ENCODE data around the gene TMEM178B. TPM values are rescaled to one million over a fixed set of nuclear protein-coding genes. Genes with fewer than 3 reads are reported as not detected.

TMEM178B gene
- total RNA-seq, 1 donor from 2014 or later, result 19.7 TPM

DNA sequence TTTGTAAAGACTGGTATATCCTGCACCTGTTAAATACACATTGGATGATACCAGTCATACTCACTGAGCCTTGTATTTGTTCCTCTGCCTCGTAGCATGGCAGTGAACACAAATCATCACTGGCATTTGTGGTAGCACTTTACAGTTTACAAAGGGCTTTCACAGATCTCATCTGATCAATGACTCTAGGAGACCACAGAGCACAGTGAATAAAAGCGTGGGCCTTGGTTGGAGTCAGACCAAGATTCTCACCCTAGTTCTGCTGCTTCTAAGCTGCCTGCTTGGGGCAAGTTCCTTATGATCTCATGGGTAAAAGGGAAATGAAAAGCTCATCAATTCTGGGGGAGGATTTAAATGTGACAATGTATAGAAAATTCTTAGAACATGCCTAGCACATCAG, 347.4 kb downstream of the TMEM178B start:
- Mint-ChIP-seq H3K9me3 (peaks cover 4% of the 10 kb centered on the region), H3K36me3 (ENCODE audit: low read depth) (no peaks in the 10 kb centered on the region), H3K4me1 (no peaks in the 10 kb centered on the region), H3K4me3 (no peak overlapping the region), H3K27ac (ENCODE audit: unreplicated experiment) (no peak overlapping the region), H3K27me3 (ENCODE audit: low read depth) (no peaks in the 10 kb centered on the region)
- DNase-seq (ENCODE audit: low read depth, low spot score), result no peak
- TF ChIP-seq CTCF (conservative IDR thresholded peaks at IDR 0.05), result no peak

DNA sequence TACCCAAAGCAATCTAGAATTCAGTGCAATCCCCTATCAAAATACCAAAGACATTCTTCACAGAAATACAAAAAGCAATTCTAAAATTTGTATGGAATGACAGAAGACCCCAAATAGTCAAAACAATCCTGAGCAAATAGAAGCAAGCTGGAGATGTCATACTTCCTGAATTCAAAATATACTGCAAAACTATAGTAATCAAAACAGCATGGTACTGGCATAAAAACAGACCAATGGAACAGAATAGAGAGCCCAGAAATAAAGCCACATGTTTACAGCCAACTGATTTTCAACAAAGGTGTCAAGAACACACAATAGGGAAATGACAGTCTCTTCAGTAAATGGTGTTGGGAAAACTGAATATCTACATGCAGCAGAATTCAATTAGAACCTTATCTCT, 353.3 kb downstream of the TMEM178B start:
- H3K27ac Mint-ChIP-seq (ENCODE audit: unreplicated experiment), result no peak overlapping the region

GRCh38 chr7:141430455-141431139, 356.7 kb downstream of the TMEM178B start:
- peaks cover 6% of the 10 kb centered on the region for H3K9me3 Mint-ChIP-seq
- H3K36me3 Mint-ChIP-seq (ENCODE audit: low read depth), result peaks cover 6% of the 10 kb centered on the region
- H3K27ac Mint-ChIP-seq (ENCODE audit: unreplicated experiment), result no peak overlapping the region
- TF ChIP-seq CTCF (conservative IDR thresholded peaks at IDR 0.05), result no peak
- DNase-seq (ENCODE audit: low read depth, low spot score), result no peak
- H3K4me1 Mint-ChIP-seq, result peaks cover 39% of the 10 kb centered on the region
- H3K27me3 Mint-ChIP-seq (ENCODE audit: low read depth), result peaks cover 2% of the 10 kb centered on the region
- H3K4me3 Mint-ChIP-seq, result no peak overlapping the region

More for the DNA sequence above, 353.3 kb downstream of the TMEM178B start:
- TF ChIP-seq CTCF (conservative IDR thresholded peaks at IDR 0.05), result no peak
- no peak for DNase-seq (ENCODE audit: low read depth, low spot score)
- Mint-ChIP-seq H3K4me3 (no peak overlapping the region), H3K27me3 (ENCODE audit: low read depth) (peaks cover 2% of the 10 kb centered on the region), H3K9me3 (peaks cover 6% of the 10 kb centered on the region), H3K4me1 (peaks cover 20% of the 10 kb centered on the region), H3K36me3 (ENCODE audit: low read depth) (peaks cover 6% of the 10 kb centered on the region)

GRCh38 chr7:141431140-141431479, 357.2 kb downstream of the TMEM178B start:
- Mint-ChIP-seq H3K27me3 (ENCODE audit: low read depth) (peaks cover 2% of the 10 kb centered on the region), H3K9me3 (peaks cover 6% of the 10 kb centered on the region), H3K4me3 (no peak overlapping the region), H3K27ac (ENCODE audit: unreplicated experiment) (no peak overlapping the region), H3K4me1 (peaks cover 39% of the 10 kb centered on the region), H3K36me3 (ENCODE audit: low read depth) (peaks cover 6% of the 10 kb centered on the region)
- no peak for TF ChIP-seq CTCF (conservative IDR thresholded peaks at IDR 0.05)
- DNase-seq (ENCODE audit: low read depth, low spot score), result no peak

- DNase-seq (ENCODE audit: low read depth, low spot score), result no peak
- Mint-ChIP-seq H3K4me1 (peaks cover 39% of the 10 kb centered on the region), H3K27ac (ENCODE audit: unreplicated experiment) (no peak overlapping the region), H3K27me3 (ENCODE audit: low read depth) (peaks cover 2% of the 10 kb centered on the region), H3K4me3 (no peak overlapping the region), H3K36me3 (ENCODE audit: low read depth) (peaks cover 6% of the 10 kb centered on the region), H3K9me3 (peaks cover 4% of the 10 kb centered on the region)
- TF ChIP-seq CTCF (conservative IDR thresholded peaks at IDR 0.05), result no peak
These were observed 357.8 kb downstream of the TMEM178B start for GRCh38 chr7:141431711-141432110.
